SK-N-SH (cell line): Measurements from ENCODE around the gene KDM5C. TPM values are rescaled to one million over a fixed set of nuclear protein-coding genes. Genes with fewer than 3 reads are reported as not detected.

ENCODE experiments used
- CTCF ChIA-PET: fragments of 300-600, 350-600 bp; formaldehyde crosslinking; extraction: SDS; loops from one replicate; lab custom pipeline; 2021; lab: Yijun Ruan, JAX
- POLR2A ChIA-PET: fragments of 350-600 bp; sonication (Branson Sonifier 250); formaldehyde crosslinking; extraction: SDS; loops from one replicate; lab custom pipeline; 2020; ENCODE audit warnings: antibody characterized with exemption, inconsistent platforms; lab: Yijun Ruan, JAX
- DNase-seq: peaks from one replicate; pipeline ENCODE4 v3.0.0; 2012
- H2AFZ ChIP-seq: fragments of 200-600 bp; sonication (generic); 2 replicates; pipeline ENCODE4 v1.8.1; 2016; ENCODE audit warnings: antibody characterized with exemption, mild to moderate bottlenecking, low read depth
- H3F3A ChIP-seq: fragments of 200-600 bp; sonication (generic); replicated peaks from 2 replicates; pipeline ENCODE3; 2016; ENCODE audit warnings: antibody characterized with exemption, mild to moderate bottlenecking; ENCODE audit not compliant: insufficient read depth
- H3K27ac ChIP-seq, 2 experiments: fragments of 200-500 bp in 1 of 2; fragments of 200-600 bp in 1 of 2; sonication (Bioruptor generic) in 1 of 2; sonication (generic), shearing (Covaris generic) in 1 of 2; 2 replicates each; pipeline versions ENCODE4 v1.5.1 to v1.6.1; 2014 to 2016; ENCODE audit warnings: low read depth in 2 of 2, inconsistent platforms in 1 of 2, low read length in 1 of 2, mild to moderate bottlenecking in 1 of 2, mixed read lengths in 1 of 2
- H3K27me3 ChIP-seq: fragments of 200-600 bp; sonication (generic), shearing (Covaris generic); 2 replicates; pipeline ENCODE4 v1.6.1; 2016; ENCODE audit warnings: mixed run types; ENCODE audit not compliant: insufficient read depth
- H3K36me3 ChIP-seq, 2 experiments: fragments of 200-500 bp in 1 of 2; fragments of 200-600 bp in 1 of 2; sonication (Bioruptor generic) in 1 of 2; sonication (generic) in 1 of 2; replicated peaks in 1 of 2; 2 replicates each; pipeline versions ENCODE3 to v1.5.1; 2014 to 2016; ENCODE audit warnings: low read length in 1 of 2, mild to moderate bottlenecking in 1 of 2; ENCODE audit not compliant: insufficient read depth in 2 of 2, control insufficient read depth in 1 of 2
- H3K4me1 ChIP-seq, 2 experiments: fragments of 200-500 bp in 1 of 2; fragments of 200-600 bp in 1 of 2; sonication (Bioruptor generic) in 1 of 2; sonication (generic), shearing (Covaris generic) in 1 of 2; 2 replicates each; pipeline versions ENCODE4 v1.5.1 to v1.6.1; 2014 to 2016; ENCODE audit warnings: low read depth in 1 of 2, low read length in 1 of 2, mixed run types in 1 of 2; ENCODE audit not compliant: insufficient read depth in 2 of 2, control insufficient read depth in 1 of 2
- H3K4me2 ChIP-seq: fragments of 200-600 bp; sonication (generic), shearing (Covaris generic); 2 replicates; pipeline ENCODE4 v1.6.1; 2017; ENCODE audit warnings: mixed run types
- H3K4me3 ChIP-seq, 2 experiments: fragments of 200-500 bp in 1 of 2; fragments of 200-600 bp in 1 of 2; sonication (Bioruptor generic) in 1 of 2; sonication (generic), shearing (Covaris generic) in 1 of 2; 2 replicates each; pipeline versions ENCODE4 v1.5.1 to v1.8.1; 2014 to 2016; ENCODE audit warnings: low read depth in 2 of 2, inconsistent platforms in 1 of 2, low read length in 1 of 2, mild to moderate bottlenecking in 1 of 2, mixed read lengths in 1 of 2, moderate library complexity in 1 of 2
- H3K79me2 ChIP-seq: fragments of 200-600 bp; sonication (generic); 2 replicates; pipeline ENCODE4 v1.8.1; 2017; ENCODE audit warnings: mild to moderate bottlenecking; ENCODE audit not compliant: insufficient read depth
- H3K9ac ChIP-seq: fragments of 200-600 bp; sonication (generic); 2 replicates; pipeline ENCODE4 v1.6.1; 2017; ENCODE audit warnings: mixed run types
- H3K9me2 ChIP-seq: fragments of 200-600 bp; sonication (generic); 2 replicates; pipeline ENCODE4 v1.6.1; 2017; ENCODE audit warnings: mixed run types
- H3K9me3 ChIP-seq: fragments of 200-600 bp; sonication (generic); 2 replicates; pipeline ENCODE4 v1.6.1; 2017; ENCODE audit warnings: mixed run types, mild to moderate bottlenecking, moderate library complexity
- H4K20me1 ChIP-seq: fragments of 200-600 bp; sonication (generic); 2 replicates; pipeline ENCODE4 v1.6.1; 2017; ENCODE audit warnings: mild to moderate bottlenecking, mixed run types; ENCODE audit not compliant: insufficient read depth
- CHD2 ChIP-seq: fragments of 150-350 bp; IDR thresholded peaks from 2 replicates; pipeline ENCODE4 v1.6.1; 2018; ENCODE audit warnings: low read length; ENCODE audit not compliant: partially characterized antibody
- ELF1 ChIP-seq: IDR thresholded peaks from 2 replicates; pipeline ENCODE4 v1.4.0; 2012
- EP300 ChIP-seq, 2 experiments: IDR thresholded peaks; 2 replicates each; pipeline versions ENCODE4 v1.4.0 to v1.6.1; 2012; ENCODE audit warnings: borderline replicate concordance in 1 of 2, low read depth in 1 of 2, low read length in 1 of 2
- FOXM1 ChIP-seq: IDR thresholded peaks from 2 replicates; pipeline ENCODE4 v1.4.0; 2012; ENCODE audit warnings: low read depth, mild to moderate bottlenecking
- MXI1 ChIP-seq: IDR thresholded peaks from 2 replicates; pipeline ENCODE4 v1.6.1; 2012; ENCODE audit warnings: mild to moderate bottlenecking, low read depth, low read length, improper control_type of control experiment
- NFIC ChIP-seq: IDR thresholded peaks from 2 replicates; pipeline ENCODE4 v1.4.0; 2012; ENCODE audit warnings: borderline replicate concordance
- NRF1 ChIP-seq: IDR thresholded peaks from 2 replicates; pipeline ENCODE4 v1.6.1; 2012; ENCODE audit warnings: low read depth, mild to moderate bottlenecking, low read length
- POLR2AphosphoS5 ChIP-seq: IDR thresholded peaks from 2 replicates; pipeline ENCODE4 v1.6.1; 2012; ENCODE audit warnings: low read depth, low read length
- RAD21 ChIP-seq: IDR thresholded peaks from 2 replicates; pipeline ENCODE4 v1.6.1; 2012; ENCODE audit warnings: mild to moderate bottlenecking, low read length
- RCOR1 ChIP-seq: fragments of 150-350 bp; IDR thresholded peaks from 2 replicates; pipeline ENCODE4 v1.6.1; 2017; ENCODE audit warnings: antibody characterized with exemption, low read length
- TCF12 ChIP-seq: IDR thresholded peaks from 2 replicates; pipeline ENCODE4 v1.4.0; 2012
- YY1 ChIP-seq: IDR thresholded peaks from 2 replicates; pipeline ENCODE4 v1.4.0; 2012; ENCODE audit warnings: low read depth, mild to moderate bottlenecking
- WGBS: methylation state at CpG from one replicate; pipeline ENCODE4 v1.1.6; 2017; ENCODE audit warnings: low lambda C conversion rate; 5-methylcytosine and 5-hydroxymethylcytosine counted together
- polyA plus RNA-seq, 3 experiments: library from polyadenylated mRNA; depleted of rRNA; stranded (reverse); fragments of >200 nt; gene quantifications; 2 replicates each; pipeline ENCODE4 v1.2.3, GENCODE V29; 2012
- TF ChIP-seq, protein P1 (sequence below): IDR thresholded peaks from 2 replicates; pipeline ENCODE4 v1.4.0; 2012; ENCODE audit warnings: low read depth, borderline replicate concordance

KDM5C gene
- polyA plus RNA-seq, 1 of the 3 experiments (the other 2 are of a cell fraction) = 76.6 TPM

- POLR2A ChIA-PET = no interaction called here
- CTCF ChIA-PET = interaction anchor here (1.2 to 2.8 kb wide), 5 partner anchors 9 to 181 kb away, joined by 3 to 10 read pairs (median 7); partner anchors contain the start of gene HSD17B10
- peaks cover 0 to 12% of the 10 kb centered on the region in 2 experiments; a peak in 1 of 4 replicates for H3K4me1 ChIP-seq
- no peaks in the 10 kb centered on the region for H3F3A ChIP-seq
- no peak overlapping the region for H2AFZ ChIP-seq
- DNase-seq = no peak
- no peak overlapping the region for H3K4me3 ChIP-seq
- no peaks in the 10 kb centered on the region for H3K9me3 ChIP-seq
- no peaks in the 10 kb centered on the region for H4K20me1 ChIP-seq
- 50% methylated on average over 3 of the region's 3 CpGs for WGBS
- TF ChIP-seq FOXM1 = no peak
- TF ChIP-seq NRF1 = no peak
- TF ChIP-seq POLR2AphosphoS5 = no peak
- TF ChIP-seq RAD21 = no peak
- no peak for TF ChIP-seq MXI1
- TF ChIP-seq YY1 = no peak
- TF ChIP-seq NFIC = no peak
- TF ChIP-seq, protein P1, sequence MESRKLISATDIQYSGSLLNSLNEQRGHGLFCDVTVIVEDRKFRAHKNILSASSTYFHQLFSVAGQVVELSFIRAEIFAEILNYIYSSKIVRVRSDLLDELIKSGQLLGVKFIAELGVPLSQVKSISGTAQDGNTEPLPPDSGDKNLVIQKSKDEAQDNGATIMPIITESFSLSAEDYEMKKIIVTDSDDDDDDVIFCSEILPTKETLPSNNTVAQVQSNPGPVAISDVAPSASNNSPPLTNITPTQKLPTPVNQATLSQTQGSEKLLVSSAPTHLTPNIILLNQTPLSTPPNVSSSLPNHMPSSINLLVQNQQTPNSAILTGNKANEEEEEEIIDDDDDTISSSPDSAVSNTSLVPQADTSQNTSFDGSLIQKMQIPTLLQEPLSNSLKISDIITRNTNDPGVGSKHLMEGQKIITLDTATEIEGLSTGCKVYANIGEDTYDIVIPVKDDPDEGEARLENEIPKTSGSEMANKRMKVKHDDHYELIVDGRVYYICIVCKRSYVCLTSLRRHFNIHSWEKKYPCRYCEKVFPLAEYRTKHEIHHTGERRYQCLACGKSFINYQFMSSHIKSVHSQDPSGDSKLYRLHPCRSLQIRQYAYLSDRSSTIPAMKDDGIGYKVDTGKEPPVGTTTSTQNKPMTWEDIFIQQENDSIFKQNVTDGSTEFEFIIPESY = no peak
- no peak for TF ChIP-seq TCF12
- no peak for TF ChIP-seq EP300 (IDR thresholded peaks at IDR 0.05; ENCODE audit: borderline replicate concordance in 1 of 2, low read depth in 1 of 2, low read length in 1 of 2)
- no peak for TF ChIP-seq CHD2
- TF ChIP-seq RCOR1 = no peak
- H3K36me3 ChIP-seq = peaks cover 0 to 3% of the 10 kb centered on the region in 2 experiments
- H3K4me2 ChIP-seq = no peak overlapping the region
- no peaks in the 10 kb centered on the region for H3K27me3 ChIP-seq
- H3K9me2 ChIP-seq = no peaks in the 10 kb centered on the region
- no peaks in the 10 kb centered on the region for H3K79me2 ChIP-seq
- no peak overlapping the region for H3K27ac ChIP-seq
- no peak overlapping the region for H3K9ac ChIP-seq
Observed at GRCh38 chrX:53253293-53254020, 28.4 kb upstream of the KDM5C start.

- TF ChIP-seq ELF1 = no peak
- Histone ChIP-seq H4K20me1 (no peaks in the 10 kb centered on the region), H3K4me3 (no peak overlapping the region), H3K27me3 (no peaks in the 10 kb centered on the region), H3K27ac (no peak overlapping the region), H2AFZ (no peak overlapping the region), H3K9ac (no peak overlapping the region), H3F3A (peaks cover under 1% of the 10 kb centered on the region), H3K4me2 (no peak overlapping the region), H3K36me3 (peaks cover 0 to 8% of the 10 kb centered on the region in 2 experiments), H3K4me1 (peaks cover 0 to 5% of the 10 kb centered on the region in 2 experiments; a peak in 1 of 4 replicates), H3K9me3 (no peaks in the 10 kb centered on the region), H3K79me2 (no peaks in the 10 kb centered on the region), H3K9me2 (no peaks in the 10 kb centered on the region)
- no peak for DNase-seq
- POLR2A ChIA-PET = no interaction called here
- CTCF ChIA-PET = interaction anchor here (1.2 to 2.8 kb wide), 2 partner anchors 62 to 230 kb away, joined by 3 to 9 read pairs; no protein-coding TSS in a partner anchor
- WGBS = 69% methylated on average over 2 of the region's 2 CpGs
Observed at GRCh38 chrX:53251307-53251706, 26.3 kb upstream of the KDM5C start.
